ENCODE results near the gene CEPT1. TPM values are rescaled to one million over a fixed set of nuclear protein-coding genes. Genes with fewer than 3 reads are reported as not detected.

The CEPT1 gene
- total RNA-seq, 2 donors from 2014 or later, result 23.5 to 29.2 TPM

DNA sequence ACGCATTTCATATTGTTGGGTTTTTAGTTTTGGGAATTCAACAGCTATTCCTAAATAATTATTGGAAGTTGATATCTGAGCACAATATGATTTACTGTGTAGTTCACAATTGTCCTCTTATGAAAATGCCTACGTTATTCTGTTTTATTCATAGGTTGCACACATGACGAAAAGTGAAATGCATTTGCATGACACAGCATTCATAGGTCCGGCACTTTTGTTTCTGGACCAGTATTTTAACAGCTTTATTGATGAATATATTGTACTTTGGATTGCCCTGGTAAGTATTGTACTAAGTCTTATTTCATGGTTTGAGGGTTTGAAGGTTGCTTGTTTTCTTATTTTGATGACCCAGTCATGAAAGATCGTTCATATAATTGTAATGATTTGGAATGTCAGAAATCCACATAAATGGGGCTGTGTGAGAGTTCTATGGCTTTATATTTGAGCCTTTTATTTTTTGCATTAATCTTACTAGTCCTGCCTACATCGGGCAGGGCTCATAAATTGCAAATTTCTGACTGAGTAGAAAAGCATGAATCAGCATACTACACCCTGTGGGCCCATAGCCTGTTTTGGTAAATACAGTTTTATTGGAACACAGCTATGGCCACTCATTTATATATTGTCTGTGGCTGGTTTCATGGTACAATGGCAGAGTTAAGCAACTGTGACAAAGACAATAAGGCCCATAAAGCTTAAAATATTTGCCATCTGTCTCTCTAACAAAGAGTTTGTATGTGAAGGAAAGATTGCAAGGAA is 43.5 kb downstream of the CEPT1 start:
- intact Hi-C loops (cut with DNase I), result no loop called here
- DNase-seq (ENCODE audit: low spot score), result no peak

DNA sequence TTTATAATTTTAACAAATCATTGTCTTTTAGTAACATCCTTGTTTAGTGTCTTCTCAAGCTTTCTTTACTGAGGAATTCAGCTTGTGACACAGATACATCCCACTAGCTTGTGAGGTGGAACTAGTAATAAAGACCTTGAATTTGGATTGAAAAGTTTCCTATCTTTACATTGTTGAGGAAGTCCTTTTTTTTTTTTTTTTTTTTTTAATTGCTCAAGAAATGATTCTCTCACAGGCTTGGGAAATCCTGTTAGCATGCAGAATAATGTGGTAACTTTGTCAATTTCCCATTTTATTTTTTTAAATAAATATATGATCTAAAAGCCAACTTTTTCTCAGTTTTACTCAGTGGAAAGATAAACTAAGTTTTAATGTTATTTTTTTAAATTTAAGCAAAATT is 44.6 kb downstream of the CEPT1 start:
- no peak for DNase-seq (ENCODE audit: low spot score)
- intact Hi-C loops (cut with DNase I), result no loop called here

DNA sequence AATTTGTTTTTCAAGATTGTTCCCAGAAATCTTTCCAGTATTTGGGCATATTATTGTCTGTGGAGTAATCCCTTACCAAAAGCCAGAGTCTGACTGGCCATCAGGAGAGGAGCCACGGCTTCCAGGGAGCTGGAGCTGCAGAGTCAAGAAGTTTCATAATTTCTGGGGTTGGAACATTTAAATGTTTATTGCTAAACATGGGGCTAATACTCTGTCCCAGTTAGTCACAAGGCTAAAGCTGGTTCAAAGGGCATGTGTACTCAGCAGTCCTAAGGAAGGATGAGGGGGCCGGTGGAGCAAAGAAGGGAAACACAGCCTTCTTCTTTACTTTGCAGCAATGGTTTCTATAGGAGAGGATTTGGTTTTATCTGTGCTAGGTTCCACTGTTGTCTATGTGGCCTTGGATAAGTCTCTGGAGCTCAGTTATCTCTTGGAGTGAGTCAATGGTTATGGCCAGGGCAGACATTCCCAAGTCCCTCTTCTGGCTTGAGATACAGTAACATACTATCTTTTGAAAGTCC is 51.0 kb downstream of the CEPT1 start:
- no peak for DNase-seq (ENCODE audit: low spot score)
- intact Hi-C loops (cut with DNase I), result no loop called here

DNA sequence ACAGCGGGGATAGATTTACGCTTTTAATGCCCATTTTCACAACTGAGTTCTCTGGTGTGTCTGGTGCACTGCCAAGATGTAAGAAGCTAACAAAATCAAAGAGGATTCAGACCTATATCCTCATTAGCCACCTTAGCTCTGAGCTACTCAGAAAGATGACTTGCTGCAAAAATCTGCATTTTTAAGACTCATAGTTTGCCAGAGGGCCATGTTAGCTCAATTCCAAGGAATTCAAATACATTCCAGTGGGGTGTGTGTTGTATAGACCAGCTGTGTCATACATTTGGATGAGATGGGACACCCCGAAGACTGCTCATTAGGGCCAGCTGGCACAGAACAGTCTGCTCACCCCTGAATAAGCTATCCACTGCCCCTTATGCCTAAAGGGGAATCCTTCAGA is 51.5 kb downstream of the CEPT1 start:
- intact Hi-C loops (cut with DNase I), result no loop called here

DNA sequence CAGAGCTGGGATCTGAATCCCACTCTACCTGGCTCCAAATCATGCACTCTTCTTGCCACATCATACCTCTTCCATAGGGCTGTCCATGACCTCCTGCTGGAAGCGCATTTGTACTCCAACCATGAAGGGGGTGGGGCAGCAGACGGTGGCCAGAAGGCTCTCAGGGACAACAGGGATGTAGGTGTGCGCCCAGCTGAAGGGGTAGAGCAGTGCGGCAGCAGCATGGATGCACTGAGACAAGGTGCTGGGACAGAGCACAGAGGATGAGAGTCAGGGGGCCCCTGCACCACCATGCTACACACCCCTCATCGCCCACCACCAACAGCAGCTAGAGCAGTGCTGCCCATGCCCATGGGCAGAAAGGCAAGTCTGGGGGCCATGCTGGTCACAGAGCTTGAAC is 52.1 kb downstream of the CEPT1 start:
- intact Hi-C loops (cut with DNase I), result no loop called here
- DNase-seq (ENCODE audit: low spot score), result no peak

More for the DNA sequence above, 51.5 kb downstream of the CEPT1 start:
- no peak for DNase-seq (ENCODE audit: low spot score)

DNA sequence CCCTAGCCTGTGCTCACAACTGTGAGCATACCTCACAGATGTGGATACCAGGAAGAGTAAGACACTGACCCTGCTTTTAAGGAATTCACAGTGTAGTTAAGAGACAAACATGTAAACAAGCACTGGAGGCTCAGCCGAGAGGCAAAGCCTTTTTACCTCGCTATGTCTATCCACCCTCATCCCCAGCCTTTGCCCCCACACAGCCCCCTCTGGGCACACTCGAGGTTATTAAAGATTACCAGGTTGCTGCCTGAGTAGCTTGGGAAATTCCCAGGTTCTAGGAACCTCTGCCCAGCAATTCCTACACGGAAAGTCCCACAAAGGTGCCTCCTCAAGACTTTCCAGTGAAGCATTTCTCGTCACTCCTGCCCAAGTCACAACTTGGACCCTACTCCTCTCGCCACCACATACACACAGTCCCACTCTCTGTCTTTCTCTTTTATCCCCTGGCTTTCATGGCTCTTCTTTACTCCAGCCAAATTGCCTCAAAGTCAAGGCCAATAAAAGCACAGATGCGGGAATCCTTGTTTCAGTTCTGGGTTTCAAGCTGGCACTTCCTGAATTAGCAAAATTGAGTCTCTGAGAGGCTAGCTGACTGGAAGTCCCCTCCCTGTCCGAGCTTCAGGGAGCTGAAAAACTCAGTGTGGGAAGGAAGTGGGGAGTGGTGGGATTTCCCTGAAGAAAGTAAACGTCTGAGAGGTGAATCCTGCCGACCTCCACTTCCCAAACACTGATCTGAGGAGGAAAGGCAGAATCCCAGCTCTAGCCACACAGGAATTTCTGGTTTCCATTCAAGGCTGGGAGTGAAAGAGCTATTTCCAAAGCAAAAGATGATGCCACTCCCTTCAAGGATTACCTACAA is 52.9 kb downstream of the CEPT1 start:
- intact Hi-C loops (cut with DNase I), result no loop called here
- DNase-seq (ENCODE audit: low spot score), result no peak

DNA sequence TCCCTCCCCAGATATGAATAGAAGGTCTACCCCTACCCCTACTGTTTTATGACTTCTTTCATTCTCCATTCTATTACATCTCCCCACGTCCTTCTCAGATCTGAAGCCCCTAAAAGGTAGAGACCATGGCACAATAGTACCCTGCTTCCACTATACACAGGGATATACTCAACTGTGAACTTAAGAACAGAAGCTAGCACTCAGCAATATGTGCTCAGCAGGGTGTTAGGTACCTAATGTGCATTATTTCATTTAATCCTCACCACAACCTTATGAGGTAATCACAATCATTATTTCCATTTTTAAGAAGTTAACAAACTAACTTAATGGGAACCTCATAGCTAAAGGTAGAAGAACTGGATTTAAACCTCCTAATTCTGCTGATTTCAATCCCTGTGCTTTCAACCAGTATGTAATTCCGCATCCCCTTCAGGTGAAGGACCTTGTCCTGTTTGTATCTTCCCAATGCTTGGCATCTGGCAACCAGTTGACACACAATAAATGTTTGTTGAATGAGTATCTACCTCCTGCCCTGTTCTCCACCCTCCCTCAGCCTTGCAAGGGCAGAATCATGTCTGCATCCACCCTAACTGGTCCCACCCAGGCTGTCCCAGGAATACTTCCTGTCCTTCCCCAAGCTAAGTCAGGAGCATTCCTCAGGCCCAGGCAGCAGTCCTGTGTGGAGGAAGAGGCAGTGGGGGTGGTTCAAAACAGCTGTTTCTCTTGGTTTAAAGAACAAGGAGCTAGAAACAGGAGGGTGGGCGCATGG is 53.9 kb downstream of the CEPT1 start:
- intact Hi-C loops (cut with DNase I), result no loop called here

DNA sequence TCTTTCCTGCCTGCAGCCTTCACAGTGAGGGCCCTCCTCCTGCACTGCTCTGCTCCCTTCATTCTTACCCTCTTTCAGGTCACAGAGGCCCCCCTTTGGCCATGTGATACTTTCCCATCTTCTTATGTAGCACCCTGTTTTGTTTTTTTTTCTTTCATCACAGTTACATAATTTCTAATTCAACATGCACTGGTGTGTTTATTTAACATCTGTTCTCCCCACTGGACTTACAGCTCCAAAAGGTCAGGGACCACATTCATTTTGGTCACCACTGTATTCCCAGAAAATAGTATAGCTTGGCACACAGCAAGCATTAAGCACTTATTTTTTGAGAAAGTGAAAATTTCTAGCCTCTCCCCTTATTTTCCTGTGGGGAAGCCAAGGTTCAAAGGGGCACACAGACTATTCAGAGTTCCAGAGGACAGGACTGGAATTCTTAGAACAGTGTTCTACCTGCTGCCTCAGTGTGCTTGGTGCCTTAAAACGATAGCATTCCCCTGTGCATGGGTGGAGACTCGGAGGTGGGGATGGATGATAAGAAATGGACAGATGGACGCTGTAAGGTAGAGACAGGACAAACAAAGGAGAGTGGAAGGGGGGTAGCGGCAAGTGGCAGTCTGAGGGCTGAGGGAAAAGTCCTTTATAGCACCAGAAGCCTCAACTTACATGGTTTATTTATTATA is 55.1 kb downstream of the CEPT1 start:
- DNase-seq (ENCODE audit: low spot score), result no peak
- intact Hi-C loops (cut with DNase I), result no loop called here

More for the DNA sequence above, 53.9 kb downstream of the CEPT1 start:
- DNase-seq (ENCODE audit: low spot score), result no peak

DNA sequence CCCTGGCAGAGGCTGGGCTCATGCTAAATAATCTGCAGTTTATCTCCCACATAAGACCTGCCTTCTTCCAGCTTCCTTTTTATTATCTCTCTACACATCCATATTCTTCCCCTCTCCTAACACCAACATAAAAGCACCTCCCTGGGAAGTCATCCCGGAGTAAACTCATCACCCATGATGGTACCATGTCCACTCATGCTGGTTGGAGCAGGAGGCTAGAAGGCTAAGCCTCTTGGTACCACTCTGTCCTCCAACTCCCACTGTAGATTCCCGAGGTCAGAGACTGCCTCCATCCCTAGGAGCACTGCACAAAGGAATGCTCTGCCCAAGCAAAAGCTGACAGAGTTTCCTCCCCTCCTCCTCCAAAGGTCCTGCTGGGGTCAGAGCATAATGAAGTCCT is 56.2 kb downstream of the CEPT1 start:
- no peak for DNase-seq (ENCODE audit: low spot score)
- intact Hi-C loops (cut with DNase I), result no loop called here

DNA sequence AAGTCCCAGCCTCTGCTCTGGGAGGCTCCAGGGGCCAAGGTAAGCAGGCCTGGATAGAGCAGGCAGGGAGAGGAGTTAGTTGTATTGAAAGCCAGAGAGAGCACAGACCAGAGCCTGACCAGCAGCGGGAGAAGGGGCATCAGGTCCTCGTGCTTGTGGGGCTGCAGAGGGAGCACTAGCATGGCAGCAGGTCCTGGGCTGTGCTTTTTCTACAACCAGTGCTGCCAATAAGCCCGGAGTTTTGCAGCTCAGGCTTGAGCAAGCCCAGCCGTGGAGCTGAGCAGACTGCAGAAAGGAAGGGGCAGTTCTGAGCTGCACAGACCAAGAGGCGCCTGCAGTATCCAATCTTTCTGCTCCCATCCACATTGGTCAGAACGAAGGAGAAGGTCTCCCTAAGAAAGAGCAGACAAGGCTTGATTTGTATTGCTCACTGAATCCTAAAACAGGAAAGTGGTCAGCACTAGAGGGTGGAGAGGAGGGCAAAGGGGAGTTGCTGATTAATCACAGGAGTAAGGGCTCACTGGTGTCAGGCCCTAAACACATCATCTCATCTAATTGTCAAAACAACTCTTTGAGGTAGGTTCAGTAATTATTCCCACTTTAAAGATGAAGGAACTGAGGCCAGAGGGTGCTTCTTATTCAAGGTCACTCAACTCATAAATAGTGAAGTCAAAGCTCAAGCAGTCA is 57.7 kb downstream of the CEPT1 start:
- peak; percentile 72 for DNase-seq (ENCODE audit: low spot score)
- intact Hi-C loops (cut with DNase I), result no loop called here

DNA sequence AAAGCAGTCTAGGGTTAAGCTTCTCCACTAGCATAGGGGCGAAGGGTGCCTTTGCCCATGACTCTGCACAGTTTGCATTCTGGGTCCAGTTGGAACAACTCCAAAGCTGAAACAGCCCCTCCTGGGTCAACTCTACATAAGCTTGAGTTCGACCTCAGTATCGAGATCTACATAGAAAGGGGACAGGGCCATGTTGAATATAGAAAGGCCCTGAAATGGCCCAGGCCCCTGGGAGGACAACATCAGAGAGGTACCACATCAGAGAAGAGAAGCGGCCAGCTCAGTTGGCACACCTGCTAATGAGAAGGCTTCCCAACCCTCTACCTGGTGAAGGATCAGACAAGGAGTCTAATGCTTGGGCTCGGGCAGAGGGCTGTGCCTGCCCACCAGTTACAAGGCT is 58.8 kb downstream of the CEPT1 start:
- intact Hi-C loops (cut with DNase I), result no loop called here
- no peak for DNase-seq (ENCODE audit: low spot score)

DNA sequence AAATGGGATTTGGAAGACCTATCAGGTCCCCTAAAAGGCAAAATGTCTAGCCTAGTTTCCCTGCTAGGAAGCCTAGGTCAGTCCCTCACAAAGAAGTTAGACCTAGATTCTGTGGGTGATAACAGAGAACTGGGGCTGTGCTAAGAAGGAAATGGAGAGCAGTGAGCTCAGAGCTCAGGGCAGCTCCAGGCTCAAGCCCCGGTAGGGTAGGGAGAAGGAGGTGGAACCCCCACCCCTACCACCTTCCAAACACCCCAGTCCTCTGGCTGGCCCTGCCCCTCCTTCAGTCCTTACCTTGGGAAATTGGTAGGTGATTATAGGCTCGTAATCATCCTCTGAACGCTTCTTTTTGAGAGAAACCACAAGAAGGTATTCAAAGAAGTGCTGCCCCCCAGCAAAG is 59.3 kb downstream of the CEPT1 start:
- intact Hi-C loops (cut with DNase I), result no loop called here
- DNase-seq (ENCODE audit: low spot score), result no peak

DNA sequence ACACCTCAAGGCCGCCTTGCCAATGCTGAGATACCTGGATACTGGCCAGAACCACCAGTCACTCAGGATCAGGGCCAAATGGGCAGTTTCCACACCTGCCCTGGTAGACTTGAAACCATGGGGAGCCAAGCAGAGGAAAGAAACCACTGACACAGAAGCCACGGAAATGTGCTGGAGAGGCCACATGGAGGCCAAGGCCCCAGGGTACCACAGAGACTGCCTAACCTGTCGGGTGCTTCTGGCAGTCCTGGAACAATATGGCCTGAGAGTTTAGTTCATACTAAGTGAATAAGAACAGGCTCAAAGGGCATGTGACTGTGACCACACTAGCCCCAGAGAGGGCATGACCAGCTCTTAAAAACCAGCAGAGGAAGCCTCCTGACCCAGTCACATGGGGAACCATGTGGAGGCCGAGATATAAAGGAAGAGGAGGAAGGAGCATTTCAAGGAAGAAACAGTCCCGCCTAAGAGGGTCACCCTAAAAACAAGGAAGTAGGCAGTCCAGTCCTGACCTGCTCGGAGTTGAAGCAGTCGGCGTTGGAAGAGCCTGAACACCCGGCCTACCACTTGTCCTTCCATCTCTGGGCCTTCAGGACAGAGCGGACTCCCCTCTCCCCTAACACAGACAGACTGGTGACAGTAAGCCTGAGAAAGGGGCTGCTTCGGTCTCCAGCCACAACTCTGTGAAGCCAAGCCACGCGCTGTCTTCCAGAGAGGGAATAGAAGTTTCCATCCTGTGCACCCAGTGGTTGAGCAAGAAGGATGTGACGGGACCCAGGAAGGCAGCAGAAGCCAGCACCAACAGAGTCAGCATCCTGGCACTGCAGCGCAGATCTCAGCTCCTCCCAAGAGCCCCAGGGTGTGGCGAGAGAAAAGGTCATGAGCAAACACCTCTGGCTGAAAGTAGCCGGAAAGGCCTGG is 60.1 kb downstream of the CEPT1 start, which contains the start of gene DENND2D:
Gene DENND2D (minus strand): TSS at position 766 of the 921 bp plus-strand sequence. CDS start 187 bp downstream, at position 579.
- DNase-seq (ENCODE audit: low spot score), result peak; percentile 88
- intact Hi-C loops (cut with DNase I), result no loop called here

DNA sequence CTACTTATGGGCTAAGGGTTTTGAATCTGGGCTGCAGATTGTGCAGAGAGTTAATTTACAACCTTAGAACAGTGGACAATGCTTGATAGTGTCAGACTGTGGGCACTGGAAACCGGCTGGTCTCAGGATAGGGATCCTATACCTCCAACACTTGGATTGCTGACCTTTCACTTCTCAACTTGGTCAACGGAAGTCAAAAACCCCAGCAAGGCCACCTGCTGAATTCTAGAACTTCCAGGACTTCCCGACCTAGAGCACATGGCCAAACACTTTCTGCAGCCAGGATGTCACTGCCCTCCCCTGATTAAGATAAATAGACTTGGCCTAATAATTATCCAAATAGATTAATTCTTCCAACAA is 60.8 kb downstream of the CEPT1 start:
- intact Hi-C loops (cut with DNase I), result no loop called here
- DNase-seq (ENCODE audit: low spot score), result no peak

DNA sequence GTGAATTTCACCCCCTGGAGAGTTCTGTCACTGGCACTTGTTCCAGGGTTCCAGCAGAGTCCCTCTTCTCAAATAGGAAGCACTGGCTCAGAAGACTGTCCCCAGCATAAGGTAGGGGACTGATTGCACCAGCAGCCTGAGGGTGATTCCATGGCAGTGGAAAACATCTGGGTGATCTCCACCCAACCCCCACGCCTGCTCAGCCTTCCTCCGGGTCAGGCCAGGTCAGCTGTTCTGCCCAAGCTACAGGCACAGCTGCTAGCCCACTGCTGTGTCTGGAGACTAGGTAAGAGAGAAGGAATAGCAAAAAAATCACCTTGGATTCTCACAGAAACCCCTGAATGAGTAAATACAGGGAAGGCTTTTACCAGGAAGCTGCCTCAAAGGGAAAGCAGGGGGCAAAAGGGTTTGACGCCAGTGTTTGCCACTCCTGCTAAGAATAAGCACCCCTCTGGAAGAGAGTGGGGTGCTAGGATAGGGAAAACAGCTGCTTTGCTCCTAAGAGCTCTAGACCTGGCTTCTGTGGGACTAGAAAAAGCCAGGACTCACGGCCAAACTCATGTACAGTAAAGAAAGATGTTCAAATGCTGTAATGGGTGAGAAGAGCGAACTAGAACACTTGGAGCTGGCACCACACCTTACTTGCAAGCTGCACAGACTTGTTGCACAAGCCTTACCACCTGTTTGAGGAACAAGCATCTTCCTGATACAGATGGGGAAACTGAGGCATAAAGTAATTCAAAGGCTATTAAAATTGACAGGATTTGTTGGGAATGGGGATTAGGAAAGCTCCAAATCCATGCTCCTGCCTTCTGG is 61.5 kb downstream of the CEPT1 start:
- intact Hi-C loops (cut with DNase I), result no loop called here
- DNase-seq (ENCODE audit: low spot score), result no peak

DNA sequence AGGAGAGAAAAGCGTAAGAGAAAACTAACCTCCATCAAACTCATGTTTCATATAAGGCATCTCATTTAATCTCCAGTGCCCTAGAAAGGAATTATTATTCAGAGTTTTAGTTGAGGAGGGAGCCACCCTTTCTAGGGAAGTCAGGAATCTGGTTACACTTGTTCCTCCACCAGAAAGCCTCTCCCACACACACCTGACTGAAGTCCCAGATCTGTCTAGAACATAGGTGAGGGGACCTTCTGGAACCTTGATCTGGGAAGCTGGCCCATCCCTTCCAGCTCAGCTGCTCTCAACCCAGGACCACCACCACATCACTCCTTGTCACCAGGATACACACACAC is 62.3 kb downstream of the CEPT1 start:
- no peak for DNase-seq (ENCODE audit: low spot score)
- intact Hi-C loops (cut with DNase I), result no loop called here

All from posterior vena cava (tissue), 2 donors.